OCI-LY1 (cell line): ENCODE measurements around the gene MORN5.

ENCODE experiments used
- H2AFZ ChIP-seq: fragments of 200-600 bp; sonication (generic), shearing (Covaris generic); 2 replicates; pipeline ENCODE4 v1.6.0; 2014; ENCODE audit warnings: antibody characterized with exemption, mild to moderate bottlenecking, low read length
- H3F3A ChIP-seq: fragments of 200-600 bp; sonication (generic), shearing (Covaris generic); 2 replicates; pipeline ENCODE4 v1.6.0; 2014; ENCODE audit warnings: mild to moderate bottlenecking, antibody characterized with exemption, low read length, moderate library complexity; ENCODE audit not compliant: insufficient read depth
- H3K27ac ChIP-seq: fragments of 200-600 bp; sonication (generic); 2 replicates; pipeline ENCODE4 v1.5.1; 2014; ENCODE audit warnings: low read length, mixed run types, mild to moderate bottlenecking, low read depth; ENCODE audit not compliant: poor library complexity, severe bottlenecking
- H3K27me3 ChIP-seq: fragments of 200-600 bp; sonication (generic); 2 replicates; pipeline ENCODE4 v1.6.0; 2014; ENCODE audit warnings: antibody characterized with exemption, mild to moderate bottlenecking, low read length, moderate library complexity; ENCODE audit not compliant: insufficient read depth
- H3K36me3 ChIP-seq: fragments of 200-600 bp; sonication (generic); 2 replicates; pipeline ENCODE4 v1.6.1; 2014; ENCODE audit warnings: mild to moderate bottlenecking, antibody characterized with exemption, low read length, moderate library complexity, mixed read lengths; ENCODE audit not compliant: insufficient read depth
- H3K4me1 ChIP-seq: fragments of 200-600 bp; sonication (generic); 2 replicates; pipeline ENCODE4 v1.5.1; 2014; ENCODE audit warnings: mild to moderate bottlenecking, low read length, moderate library complexity; ENCODE audit not compliant: insufficient read depth, severe bottlenecking
- H3K4me2 ChIP-seq: fragments of 200-600 bp; sonication (generic), shearing (Covaris generic); 2 replicates; pipeline ENCODE4 v1.6.1; 2014; ENCODE audit warnings: low read length
- H3K4me3 ChIP-seq: fragments of 200-600 bp; sonication (generic); 2 replicates; pipeline ENCODE4 v1.5.1; 2014; ENCODE audit warnings: low read length, low read depth, mild to moderate bottlenecking, mixed read lengths; ENCODE audit not compliant: poor library complexity, severe bottlenecking
- H3K79me2 ChIP-seq: fragments of 200-600 bp; shearing (Covaris generic); 2 replicates; pipeline ENCODE4 v1.6.1; 2016; ENCODE audit warnings: mixed run types, low read length, mixed read lengths; ENCODE audit not compliant: insufficient read depth
- H3K9ac ChIP-seq: fragments of 200-600 bp; sonication (generic), shearing (Covaris generic); 2 replicates; pipeline ENCODE4 v1.6.1; 2014; ENCODE audit warnings: mild to moderate bottlenecking, low read length, mixed read lengths
- H3K9me2 ChIP-seq: fragments of 200-600 bp; sonication (generic), shearing (Covaris generic); 2 replicates; pipeline ENCODE4 v1.6.1; 2014; ENCODE audit warnings: low read depth, mild to moderate bottlenecking, low read length, mixed read lengths
- H3K9me3 ChIP-seq: fragments of 200-600 bp; shearing (Covaris generic); 2 replicates; pipeline ENCODE4 v1.6.1; 2014; ENCODE audit warnings: low read length, mixed read lengths
- H4K20me1 ChIP-seq: fragments of 200-600 bp; sonication (generic), shearing (Covaris generic); 2 replicates; pipeline ENCODE4 v1.6.0; 2016; ENCODE audit warnings: mild to moderate bottlenecking, low read length; ENCODE audit not compliant: insufficient read depth
- CTCF ChIP-seq: fragments of 200-600 bp; sonication (generic), shearing (Covaris generic); IDR thresholded peaks from 2 replicates; pipeline ENCODE4 v1.5.1; 2017; ENCODE audit warnings: mild to moderate bottlenecking, antibody characterized with exemption, low read length, moderate library complexity, mixed read lengths
- EZH2 ChIP-seq: fragments of 200-600 bp; sonication (generic), shearing (Covaris generic); IDR thresholded peaks from 2 replicates; pipeline ENCODE4 v1.8.0; 2017; ENCODE audit warnings: borderline replicate concordance, mixed run types, mild to moderate bottlenecking, antibody characterized with exemption, low read length, moderate library complexity, mixed read lengths

Gene MORN5

GRCh38 chr9:122215663-122216062 lies 56.0 kb downstream of the MORN5 start:
- no peaks in the 10 kb centered on the region for H3K9me2 ChIP-seq
- no peaks in the 10 kb centered on the region; the same call in 1 of the 2 replicates for H3K27me3 ChIP-seq

GRCh38 chr9:122216138-122216797 lies 56.6 kb downstream of the MORN5 start:
- Histone ChIP-seq H3K27me3 (no peaks in the 10 kb centered on the region; the same call in 1 of the 2 replicates), H3K9me2 (no peaks in the 10 kb centered on the region), H4K20me1 (no peaks in the 10 kb centered on the region), H2AFZ (no peak overlapping the region), H3K9me3 (no peaks in the 10 kb centered on the region), H3K27ac (no peak overlapping the region), H3K36me3 (no peaks in the 10 kb centered on the region), H3K4me1 (peaks cover 7% of the 10 kb centered on the region), H3K4me3 (no peak overlapping the region), H3K4me2 (no peak overlapping the region), H3K79me2 (no peaks in the 10 kb centered on the region), H3K9ac (no peak overlapping the region), H3F3A (no peaks in the 10 kb centered on the region)
- TF ChIP-seq CTCF, result no peak
- no peak for TF ChIP-seq EZH2

More at GRCh38 chr9:122215663-122216062, 56.0 kb downstream of the MORN5 start:
- Histone ChIP-seq H3K4me1 (peaks cover 7% of the 10 kb centered on the region), H3K9me3 (no peaks in the 10 kb centered on the region), H3K9ac (no peak overlapping the region), H3K27ac (no peak overlapping the region), H3K36me3 (no peaks in the 10 kb centered on the region), H3K79me2 (no peaks in the 10 kb centered on the region), H2AFZ (no peak overlapping the region), H3K4me3 (no peak overlapping the region), H4K20me1 (no peaks in the 10 kb centered on the region), H3F3A (no peaks in the 10 kb centered on the region), H3K4me2 (no peak overlapping the region)
- TF ChIP-seq CTCF (no peak), EZH2 (no peak)

- H3K4me1 ChIP-seq, result peaks cover 7% of the 10 kb centered on the region
- no peaks in the 10 kb centered on the region for H4K20me1 ChIP-seq
- no peaks in the 10 kb centered on the region for H3K79me2 ChIP-seq
- H3K9me3 ChIP-seq, result no peaks in the 10 kb centered on the region
- H3K27me3 ChIP-seq, result no peaks in the 10 kb centered on the region; the same call in 1 of the 2 replicates
- no peaks in the 10 kb centered on the region for H3K36me3 ChIP-seq
- no peak overlapping the region for H3K27ac ChIP-seq
- no peak overlapping the region for H3K9ac ChIP-seq
- no peak overlapping the region for H3K4me3 ChIP-seq
- no peak overlapping the region for H2AFZ ChIP-seq
- no peak for TF ChIP-seq EZH2
- no peak for TF ChIP-seq CTCF
- no peaks in the 10 kb centered on the region for H3K9me2 ChIP-seq
- H3F3A ChIP-seq, result no peaks in the 10 kb centered on the region
- H3K4me2 ChIP-seq, result no peak overlapping the region
These were observed 57.2 kb downstream of the MORN5 start for GRCh38 chr9:122216798-122217418.
